Measurements from ENCODE around the gene BNIP3. TPM values are rescaled to one million over a fixed set of nuclear protein-coding genes. Genes with fewer than 3 reads are reported as not detected.

The BNIP3 gene
- total RNA-seq, 1 donor from 2014 or later: 112 TPM

GRCh38 chr10:131975003-131975402 is 6.7 kb downstream of the BNIP3 start:
- no peak overlapping the region for H3K27ac ChIP-seq (ENCODE audit: low read depth, low read length)
- H3K9ac ChIP-seq (ENCODE audit: low read length): no peak overlapping the region
- Mint-ChIP-seq H3K36me3 (ENCODE audit: low read depth, unreplicated experiment) (peaks cover 37% of the 10 kb centered on the region), H3K4me3 (ENCODE audit: unreplicated experiment) (no peak overlapping the region), H3K27ac (ENCODE audit: unreplicated experiment) (no peak overlapping the region), H3K9me3 (ENCODE audit: unreplicated experiment) (no peaks in the 10 kb centered on the region), H3K27me3 (ENCODE audit: low read depth, unreplicated experiment) (no peaks in the 10 kb centered on the region), H3K4me1 (ENCODE audit: low read depth, unreplicated experiment) (peaks cover 17% of the 10 kb centered on the region)
- H3K9me3 ChIP-seq (ENCODE audit: insufficient read depth, low read depth, low read length): no peaks in the 10 kb centered on the region
- FAIRE-seq (no peak), DNase-seq (ENCODE audit: low read depth) (no peak)
- H3K27me3 ChIP-seq (ENCODE audit: insufficient read depth, low read length): no peaks in the 10 kb centered on the region
- no peak overlapping the region for H2AFZ ChIP-seq (ENCODE audit: low read depth, low read length)
- peaks cover 4% of the 10 kb centered on the region for H3K4me1 ChIP-seq (ENCODE audit: insufficient read depth, low read length)
- no peak for TF ChIP-seq CTCF (IDR thresholded peaks at IDR 0.05; ENCODE audit: insufficient read depth, low read depth, low read length)
- no peak for TF ChIP-seq EZH2 (IDR thresholded peaks at IDR 0.05; ENCODE audit: insufficient read depth, low read length)
- H4K20me1 ChIP-seq (ENCODE audit: insufficient read depth, low read length): peaks cover 83% of the 10 kb centered on the region
- H3K4me2 ChIP-seq (ENCODE audit: low read length): no peak overlapping the region
- peaks cover 70% of the 10 kb centered on the region for H3K79me2 ChIP-seq (ENCODE audit: insufficient read depth, low read length)
- no peak overlapping the region for H3K4me3 ChIP-seq (ENCODE audit: insufficient read depth, low read depth, low read length)
- H3K36me3 ChIP-seq (ENCODE audit: insufficient read depth, low read length): peaks cover 2% of the 10 kb centered on the region

GRCh38 chr10:131974034-131974817 is 7.5 kb downstream of the BNIP3 start:
- no peak overlapping the region for H2AFZ ChIP-seq (ENCODE audit: low read depth, low read length)
- H3K4me1 Mint-ChIP-seq (ENCODE audit: low read depth, unreplicated experiment): peaks cover 14% of the 10 kb centered on the region
- DNase-seq (ENCODE audit: low read depth): no peak
- H3K27me3 Mint-ChIP-seq (ENCODE audit: low read depth, unreplicated experiment): no peaks in the 10 kb centered on the region
- FAIRE-seq: no peak
- H3K27ac ChIP-seq (ENCODE audit: low read depth, low read length): no peak overlapping the region
- no peak overlapping the region for H3K4me2 ChIP-seq (ENCODE audit: low read length)
- no peak overlapping the region for H3K4me3 ChIP-seq (ENCODE audit: insufficient read depth, low read depth, low read length)
- no peaks in the 10 kb centered on the region for H3K9me3 Mint-ChIP-seq (ENCODE audit: unreplicated experiment)
- peaks cover 39% of the 10 kb centered on the region for H3K36me3 Mint-ChIP-seq (ENCODE audit: low read depth, unreplicated experiment)
- no peak overlapping the region for H3K27ac Mint-ChIP-seq (ENCODE audit: unreplicated experiment)
- H4K20me1 ChIP-seq (ENCODE audit: insufficient read depth, low read length): peaks cover 78% of the 10 kb centered on the region
- H3K9ac ChIP-seq (ENCODE audit: low read length): no peak overlapping the region
- H3K9me3 ChIP-seq (ENCODE audit: insufficient read depth, low read depth, low read length): no peaks in the 10 kb centered on the region
- TF ChIP-seq EZH2 (IDR thresholded peaks at IDR 0.05; ENCODE audit: insufficient read depth, low read length) (no peak), CTCF (IDR thresholded peaks at IDR 0.05; ENCODE audit: insufficient read depth, low read depth, low read length) (no peak)
- H3K79me2 ChIP-seq (ENCODE audit: insufficient read depth, low read length): peaks cover 62% of the 10 kb centered on the region
- no peak overlapping the region for H3K4me3 Mint-ChIP-seq (ENCODE audit: unreplicated experiment)
- H3K27me3 ChIP-seq (ENCODE audit: insufficient read depth, low read length): no peaks in the 10 kb centered on the region
- H3K4me1 ChIP-seq (ENCODE audit: insufficient read depth, low read length): no peaks in the 10 kb centered on the region
- H3K36me3 ChIP-seq (ENCODE audit: insufficient read depth, low read length): peaks cover 2% of the 10 kb centered on the region

Data from astrocyte (in vitro differentiated cells and primary cell).